GM12878 (cell line): ENCODE data around the gene SPAG16.

Source experiments
- CHD4 ChIP-seq: fragments of 200-600 bp; sonication (generic); IDR thresholded peaks from 2 replicates; pipeline ENCODE4 v1.6.1; 2016; ENCODE audit warnings: mild to moderate bottlenecking
- CREB1 ChIP-seq: IDR thresholded peaks from 2 replicates; pipeline ENCODE4 v1.6.1; 2012; ENCODE audit warnings: low read depth, mild to moderate bottlenecking, inconsistent platforms
- EGR1 ChIP-seq, 2 experiments: IDR thresholded peaks; 1 replicate in 1 of 2; 2 replicates in 1 of 2; pipeline ENCODE4 v1.6.1; 2011 to 2012; ENCODE audit warnings: low read depth in 2 of 2, low read length in 2 of 2, borderline replicate concordance in 1 of 2, mild to moderate bottlenecking in 1 of 2, moderate library complexity in 1 of 2
- EZH2 ChIP-seq: IDR thresholded peaks from 2 replicates; pipeline ENCODE4 v1.6.1; 2012; ENCODE audit warnings: low read depth, mild to moderate bottlenecking, control low read depth, inconsistent platforms, low read length, borderline replicate concordance; ENCODE audit not compliant: control insufficient read depth
- GABPA ChIP-seq: IDR thresholded peaks from 2 replicates; pipeline ENCODE4 v1.6.1; 2014; ENCODE audit warnings: antibody characterized with exemption, low read depth, mild to moderate bottlenecking, inconsistent platforms
- JUND ChIP-seq: IDR thresholded peaks from 2 replicates; pipeline ENCODE4 v1.6.1; 2012; ENCODE audit warnings: low read depth, mild to moderate bottlenecking, low read length, improper control_type of control experiment, moderate library complexity
- MXI1 ChIP-seq: fragments of 150-350 bp; IDR thresholded peaks from 2 replicates; pipeline ENCODE4 v1.6.1; 2011; ENCODE audit warnings: low read depth, mild to moderate bottlenecking, inconsistent platforms, low read length, improper control_type of control experiment
- NFYB ChIP-seq: IDR thresholded peaks from 2 replicates; pipeline ENCODE4 v1.6.1; 2011; ENCODE audit warnings: low read depth, mild to moderate bottlenecking, low read length, improper control_type of control experiment, moderate library complexity; ENCODE audit not compliant: insufficient read depth
- POLR2A ChIP-seq: IDR thresholded peaks from 2 replicates; pipeline ENCODE4 v1.6.1; 2011; ENCODE audit warnings: low read depth, mild to moderate bottlenecking, low read length
- POLR2AphosphoS5 ChIP-seq: IDR thresholded peaks from 2 replicates; pipeline ENCODE4 v1.6.1; 2011; ENCODE audit warnings: mild to moderate bottlenecking, low read length, inconsistent platforms
- RAD21 ChIP-seq: IDR thresholded peaks from 2 replicates; pipeline ENCODE4 v1.6.1; 2011; ENCODE audit warnings: mild to moderate bottlenecking, low read depth, low read length, moderate library complexity; ENCODE audit not compliant: insufficient read depth
- SP1 ChIP-seq: IDR thresholded peaks from one replicate; pipeline ENCODE4 v1.6.1; 2011; ENCODE audit warnings: low read depth, low read length
- SPI1 ChIP-seq: IDR thresholded peaks from 2 replicates; pipeline ENCODE4 v1.6.1; 2011; ENCODE audit warnings: low read depth, mild to moderate bottlenecking, low read length, moderate library complexity, borderline replicate concordance; ENCODE audit not compliant: insufficient read depth
- TF ChIP-seq, protein P1 (sequence below), 3 experiments: IDR thresholded peaks in 2 of 3; conservative IDR thresholded peaks in 1 of 3; 2 replicates each; pipeline ENCODE4 v1.5.1; 2011; ENCODE audit warnings: low read depth in 3 of 3, low read length in 3 of 3, mild to moderate bottlenecking in 3 of 3, control low read depth in 2 of 3, moderate library complexity in 2 of 3, inconsistent platforms in 1 of 3, mixed read lengths in 1 of 3; ENCODE audit not compliant: control insufficient read depth in 2 of 3, insufficient read depth in 1 of 3; ENCODE audit errors: extremely low read depth in 1 of 3

- TF ChIP-seq EZH2 (no peak), GABPA (no peak), CHD4 (no peak), JUND (no peak), CREB1 (no peak), RAD21 (no peak), POLR2AphosphoS5 (no peak), SP1 (no peak), POLR2A (no peak), SPI1 (no peak), MXI1 (no peak), EGR1 (IDR thresholded peaks at IDR 0.05; ENCODE audit: borderline replicate concordance in 1 of 2, low read depth in 2 of 2, low read length in 2 of 2) (no peak), NFYB (no peak)
- TF ChIP-seq, protein P1, sequence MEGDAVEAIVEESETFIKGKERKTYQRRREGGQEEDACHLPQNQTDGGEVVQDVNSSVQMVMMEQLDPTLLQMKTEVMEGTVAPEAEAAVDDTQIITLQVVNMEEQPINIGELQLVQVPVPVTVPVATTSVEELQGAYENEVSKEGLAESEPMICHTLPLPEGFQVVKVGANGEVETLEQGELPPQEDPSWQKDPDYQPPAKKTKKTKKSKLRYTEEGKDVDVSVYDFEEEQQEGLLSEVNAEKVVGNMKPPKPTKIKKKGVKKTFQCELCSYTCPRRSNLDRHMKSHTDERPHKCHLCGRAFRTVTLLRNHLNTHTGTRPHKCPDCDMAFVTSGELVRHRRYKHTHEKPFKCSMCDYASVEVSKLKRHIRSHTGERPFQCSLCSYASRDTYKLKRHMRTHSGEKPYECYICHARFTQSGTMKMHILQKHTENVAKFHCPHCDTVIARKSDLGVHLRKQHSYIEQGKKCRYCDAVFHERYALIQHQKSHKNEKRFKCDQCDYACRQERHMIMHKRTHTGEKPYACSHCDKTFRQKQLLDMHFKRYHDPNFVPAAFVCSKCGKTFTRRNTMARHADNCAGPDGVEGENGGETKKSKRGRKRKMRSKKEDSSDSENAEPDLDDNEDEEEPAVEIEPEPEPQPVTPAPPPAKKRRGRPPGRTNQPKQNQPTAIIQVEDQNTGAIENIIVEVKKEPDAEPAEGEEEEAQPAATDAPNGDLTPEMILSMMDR (IDR thresholded peaks at IDR 0.05 in 2 of 3, conservative IDR thresholded peaks at IDR 0.05 in 1 of 3; ENCODE audit: control insufficient read depth in 2 of 3, extremely low read depth in 1 of 3, insufficient read depth in 1 of 3, low read depth in 3 of 3, low read length in 3 of 3), result no peak; a peak in 1 of 6 replicates
Measured at GRCh38 chr2:214079032-214079431, 794.8 kb downstream of the SPAG16 start.
